Heart right ventricle (tissue), 16 donors: ENCODE measurements around the gene CRADD. TPM values are rescaled to one million over a fixed set of nuclear protein-coding genes. Genes with fewer than 3 reads are reported as not detected.

ENCODE experiments used
- ATAC-seq, 8 donors: fragments of 200-7000 bp; cut with Tn5 transposase; one replicate each; pipeline ENCODE4 v1.9.1; 2020; ENCODE audit warnings: mild to moderate bottlenecking in 8 of 8, moderate library complexity in 8 of 8, moderate number of reproducible peaks in 1 of 8
- DNase-seq, 2 donors: peaks; one replicate each; pipeline ENCODE4 v3.0.0-alpha.2; 2020
- H3K27ac ChIP-seq, 10 donors: fragments of 200-600 bp; sonication (generic) in 2 of 10; one replicate each; pipeline versions ENCODE4 v1.5.0 to v1.8.0; 2020 to 2022; ENCODE audit warnings: mild to moderate bottlenecking in 3 of 10
- H3K27me3 ChIP-seq, 7 donors: fragments of 200-600 bp; one replicate each; pipeline ENCODE4 v1.8.0; 2021 to 2022; ENCODE audit warnings: mild to moderate bottlenecking in 2 of 7
- H3K36me3 ChIP-seq, 9 donors: fragments of 200-600 bp; sonication (generic) in 1 of 9; one replicate each; pipeline versions ENCODE4 v1.5.0 to v1.8.0; 2020 to 2022; ENCODE audit warnings: mild to moderate bottlenecking in 2 of 9
- H3K4me1 ChIP-seq, 9 donors: fragments of 200-600 bp; sonication (generic) in 1 of 9; one replicate each; pipeline versions ENCODE4 v1.5.0 to v1.8.0; 2020 to 2022; ENCODE audit warnings: mild to moderate bottlenecking in 4 of 9
- H3K4me3 ChIP-seq, 10 donors: fragments of 200-600 bp; sonication (generic) in 2 of 10; one replicate each; pipeline versions ENCODE4 v1.5.0 to v1.8.0; 2020 to 2022; ENCODE audit warnings: mild to moderate bottlenecking in 7 of 10, moderate library complexity in 2 of 10
- H3K9me3 ChIP-seq, 11 donors: fragments of 200-600 bp in 10 of 11; sonication (generic) in 2 of 11; one replicate each; pipeline versions ENCODE4 v1.5.0 to v1.8.0; 2013 to 2022; ENCODE audit warnings: mild to moderate bottlenecking in 2 of 11, control low read depth in 1 of 11, moderate library complexity in 1 of 11
- CTCF ChIP-seq, 9 donors: fragments of 200-600 bp; sonication (generic) in 2 of 9; IDR thresholded peaks; one replicate each; pipeline versions ENCODE4 v1.5.0 to v1.8.0; 2021 to 2022; ENCODE audit warnings: antibody characterized with exemption in 9 of 9, mild to moderate bottlenecking in 5 of 9, moderate library complexity in 1 of 9
- WGBS, 2 donors: extraction: QIAGEN DNeasy Blood & Tissue Kit; methylation state at CpG; one replicate each; pipeline ENCODE4 v1.1.7; 2013; ENCODE audit warnings: inconsistent platforms in 1 of 2; 5-methylcytosine and 5-hydroxymethylcytosine counted together
- intact Hi-C, 10 donors: fragments of 100-400 bp; cut with DNase I; formaldehyde crosslinking; loops; one replicate each; pipeline versions ENCODE4 v1.11.1 to v1.14.2; 2022
- polyA plus RNA-seq, 2 donors: library from polyadenylated mRNA; stranded (reverse); fragments of 200-250 nt; gene quantifications; one replicate each; pipeline ENCODE4 v1.2.3, GENCODE V29; 2013
- total RNA-seq, 10 donors: library from RNA; stranded (reverse); fragmentation: NEBNext Ultra II Directional in 3 of 10; extraction: Animal tissue kit (Norgen Biotek cat#: 25700) in 3 of 10; gene quantifications; one replicate each; pipeline versions ENCODE4 v1.2.1 to v1.2.4, GENCODE V29; 2021 to 2023
- donor health status: Arrhythmogenic right ventricular cardiomyopathy.
- donor health status: ischemic (EF 13 %, LVEDD 7.1; RV severe dilation, severe dysfunction).
- donor health status: healthy with polysubstance abuse.
- donor health status: DM: no; HTN: yes; CAD: no.
- donor health status: DM: no; HTN: no; CAD: no.
- donor health status: ischemic (EF 25% LVEDD 6.9; RV normal size, moderate dysfunction).
- donor health status: ischemic (EF 25% LVEDD 5.7; RV mildly dilated, moderate dysfunction).
- donor health status: healthy.
- donor health status: DM: yes; HTN: yes; CAD: no.
- donor health status: Ischemic cardiomyopathy.
- donor health status: ischemic (EF 35%, LVEDD 5.7; RV mildly dilated, moderate dysfunction).
- donor health status: nonischemic (EF 11% LVEDD 7.7; RV severe dilation, severe dysfunction).
- donor health status: DM: yes; HTN: yes; CAD: no.
- donor health status: PGD.
- donor health status: ischemic (EF 29% LVEDD 5.4; RV normal size, mild dysfunction).
- donor health status: nonischemic (EF 23%, LVEDD 6.1; RV moderate dilation, normal function).

Gene CRADD
- total and polyA plus RNA-seq, 12 donors: 5.0 to 80.1 (median 51.4) TPM

- intact Hi-C loops: no loop called here
- Histone ChIP-seq H3K27me3 (no peaks in the 10 kb centered on the region), H3K4me1 (peaks cover 7 to 30% (median 14%) of the 10 kb centered on the region in 9 donors), H3K36me3 (peaks cover 0 to 5% (median 0%) of the 10 kb centered on the region in 9 donors), H3K9me3 (peaks cover 0 to 49% (median 23%) of the 10 kb centered on the region in 11 donors), H3K4me3 (no peak overlapping the region), H3K27ac (no peak overlapping the region)
- ATAC-seq: no peak
- no peak for DNase-seq
- TF ChIP-seq CTCF (IDR thresholded peaks at IDR 0.05): no peak
These were observed 200.3 kb downstream of the CRADD start for GRCh38 chr12:93877446-93877845.

GRCh38 chr12:93879476-93880421 is 202.6 kb downstream of the CRADD start:
- ATAC-seq (peak; percentile 35 to 87 (median 74)), DNase-seq (no peak)

GRCh38 chr12:93880853-93881522 is 203.8 kb downstream of the CRADD start:
- peaks cover 0 to 5% (median 0%) of the 10 kb centered on the region in 9 donors for H3K36me3 ChIP-seq
- TF ChIP-seq CTCF (IDR thresholded peaks at IDR 0.05): no peak
- intact Hi-C loops: loop anchor here in 2 of 10 donors (5.0 to 10.0 kb wide), 2 partner anchors 44 to 56 kb away; no protein-coding TSS in a partner anchor
- ATAC-seq (no peak), DNase-seq (no peak)
- no peaks in the 10 kb centered on the region for H3K27me3 ChIP-seq
- H3K9me3 ChIP-seq: peaks cover 0 to 14% (median 6%) of the 10 kb centered on the region in 11 donors
- H3K4me1 ChIP-seq: peaks cover 7 to 36% (median 14%) of the 10 kb centered on the region in 9 donors
- H3K27ac ChIP-seq: peak overlapping the region in 6 of 10 donors; percentile 2 to 56 (median 38)
- H3K4me3 ChIP-seq: no peak overlapping the region
- WGBS, 2 donors: 73 to 81% methylated on average over 1 of the region's 1 CpG

More at GRCh38 chr12:93879476-93880421, 202.6 kb downstream of the CRADD start:
- 57 to 63% methylated on average over 6 of the region's 6 CpGs for WGBS, 2 donors
- no peak for TF ChIP-seq CTCF (IDR thresholded peaks at IDR 0.05)
- Histone ChIP-seq H3K4me3 (no peak overlapping the region), H3K27me3 (no peaks in the 10 kb centered on the region), H3K27ac (peak overlapping the region in 7 of 10 donors; percentile 2 to 56 (median 24)), H3K4me1 (peaks cover 7 to 36% (median 14%) of the 10 kb centered on the region in 9 donors), H3K36me3 (peaks cover 0 to 5% (median 0%) of the 10 kb centered on the region in 9 donors), H3K9me3 (peaks cover 0 to 26% (median 11%) of the 10 kb centered on the region in 11 donors)
- intact Hi-C loops: loop anchor here in 2 of 10 donors (5.0 to 10.0 kb wide), 2 partner anchors 42 to 55 kb away; no protein-coding TSS in a partner anchor

GRCh38 chr12:93882763-93883162 is 205.6 kb downstream of the CRADD start:
- TF ChIP-seq CTCF (IDR thresholded peaks at IDR 0.05): no peak
- peaks cover 7 to 36% (median 14%) of the 10 kb centered on the region in 9 donors for H3K4me1 ChIP-seq

More at GRCh38 chr12:93882763-93883162, 205.6 kb downstream of the CRADD start:
- 82 to 89% methylated on average over 3 of the region's 3 CpGs for WGBS, 2 donors
- H3K27me3 ChIP-seq: no peaks in the 10 kb centered on the region
- intact Hi-C loops: loop anchor here in 2 of 10 donors (5.0 to 10.0 kb wide), 2 partner anchors 45 to 58 kb away; no protein-coding TSS in a partner anchor
- no peak for DNase-seq
- no peaks in the 10 kb centered on the region for H3K9me3 ChIP-seq
- no peak overlapping the region for H3K27ac ChIP-seq
- ATAC-seq: no peak
- no peak overlapping the region for H3K4me3 ChIP-seq
- H3K36me3 ChIP-seq: no peaks in the 10 kb centered on the region
